Measurements from ENCODE around the gene COX20. TPM values are rescaled to one million over a fixed set of nuclear protein-coding genes. Genes with fewer than 3 reads are reported as not detected.

Gene COX20
- total RNA-seq, 1 experiment from 2014 or later, result 50.0 TPM

DNA sequence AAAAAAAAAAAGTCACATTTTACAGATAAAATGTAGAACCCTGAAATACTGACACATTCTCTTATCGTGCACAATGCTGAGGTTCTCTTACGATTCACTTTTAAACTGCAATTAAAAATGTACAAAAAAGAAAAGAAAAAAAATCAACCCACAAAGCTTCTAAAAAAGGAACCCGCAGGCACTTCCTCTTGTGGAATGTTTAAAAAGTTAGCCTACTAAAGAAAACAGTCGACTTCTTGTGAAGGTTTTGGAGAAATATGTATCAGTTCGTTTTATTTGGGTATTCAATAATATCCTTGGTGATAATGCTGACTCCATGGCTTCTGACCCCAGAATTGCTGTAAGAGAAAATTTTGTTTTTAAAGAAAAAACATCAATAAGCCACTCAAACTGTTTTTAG is 18.7 kb downstream of the COX20 start:
- peaks cover 67% of the 10 kb centered on the region for H4K20me1 ChIP-seq (ENCODE audit: low read length)
- intact Hi-C loops (cut with micrococcal nuclease), result no loop called here
- H3K9ac ChIP-seq (ENCODE audit: low read length), result no peak overlapping the region
- peaks cover 75% of the 10 kb centered on the region for H3K79me2 ChIP-seq (ENCODE audit: low read length)
- no peaks in the 10 kb centered on the region for H3K4me1 ChIP-seq (ENCODE audit: insufficient read depth, low read length)
- no peaks in the 10 kb centered on the region for H3K9me3 ChIP-seq (ENCODE audit: low read length)
- no peak overlapping the region for H3K4me2 ChIP-seq (ENCODE audit: low read length)
- no peak for TF ChIP-seq EZH2phosphoT487 (IDR thresholded peaks at IDR 0.05; ENCODE audit: borderline replicate concordance, low read length)
- TF ChIP-seq, protein P1, sequence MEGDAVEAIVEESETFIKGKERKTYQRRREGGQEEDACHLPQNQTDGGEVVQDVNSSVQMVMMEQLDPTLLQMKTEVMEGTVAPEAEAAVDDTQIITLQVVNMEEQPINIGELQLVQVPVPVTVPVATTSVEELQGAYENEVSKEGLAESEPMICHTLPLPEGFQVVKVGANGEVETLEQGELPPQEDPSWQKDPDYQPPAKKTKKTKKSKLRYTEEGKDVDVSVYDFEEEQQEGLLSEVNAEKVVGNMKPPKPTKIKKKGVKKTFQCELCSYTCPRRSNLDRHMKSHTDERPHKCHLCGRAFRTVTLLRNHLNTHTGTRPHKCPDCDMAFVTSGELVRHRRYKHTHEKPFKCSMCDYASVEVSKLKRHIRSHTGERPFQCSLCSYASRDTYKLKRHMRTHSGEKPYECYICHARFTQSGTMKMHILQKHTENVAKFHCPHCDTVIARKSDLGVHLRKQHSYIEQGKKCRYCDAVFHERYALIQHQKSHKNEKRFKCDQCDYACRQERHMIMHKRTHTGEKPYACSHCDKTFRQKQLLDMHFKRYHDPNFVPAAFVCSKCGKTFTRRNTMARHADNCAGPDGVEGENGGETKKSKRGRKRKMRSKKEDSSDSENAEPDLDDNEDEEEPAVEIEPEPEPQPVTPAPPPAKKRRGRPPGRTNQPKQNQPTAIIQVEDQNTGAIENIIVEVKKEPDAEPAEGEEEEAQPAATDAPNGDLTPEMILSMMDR (conservative IDR thresholded peaks at IDR 0.05; ENCODE audit: low read depth, low read length), result no peak
- TF ChIP-seq EZH2 (IDR thresholded peaks at IDR 0.05; ENCODE audit: low read length, unreplicated experiment), result no peak
- CTCF ChIA-PET, result no interaction called here
- DNase-seq (no peak), ATAC-seq (no peak)
- POLR2A ChIA-PET (ENCODE audit: unreplicated experiment), result no interaction called here
- H3K27ac ChIP-seq (ENCODE audit: low read length), result no peak overlapping the region
- no peak overlapping the region for H2AFZ ChIP-seq (ENCODE audit: low read length)
- H3K27me3 ChIP-seq (ENCODE audit: low read length), result no peaks in the 10 kb centered on the region
- H3K9me2 ChIP-seq (replicated peaks; ENCODE audit: low read length), result no peaks in the 10 kb centered on the region
- H3K36me3 ChIP-seq (ENCODE audit: low read depth, low read length), result peaks cover 98% of the 10 kb centered on the region
- H3F3A ChIP-seq (ENCODE audit: low read length, unreplicated experiment), result peaks cover 13% of the 10 kb centered on the region
- BruUV-seq (replicated peaks), result no TSS peak
- H3K4me3 ChIP-seq (ENCODE audit: low read length), result no peak overlapping the region

DNA sequence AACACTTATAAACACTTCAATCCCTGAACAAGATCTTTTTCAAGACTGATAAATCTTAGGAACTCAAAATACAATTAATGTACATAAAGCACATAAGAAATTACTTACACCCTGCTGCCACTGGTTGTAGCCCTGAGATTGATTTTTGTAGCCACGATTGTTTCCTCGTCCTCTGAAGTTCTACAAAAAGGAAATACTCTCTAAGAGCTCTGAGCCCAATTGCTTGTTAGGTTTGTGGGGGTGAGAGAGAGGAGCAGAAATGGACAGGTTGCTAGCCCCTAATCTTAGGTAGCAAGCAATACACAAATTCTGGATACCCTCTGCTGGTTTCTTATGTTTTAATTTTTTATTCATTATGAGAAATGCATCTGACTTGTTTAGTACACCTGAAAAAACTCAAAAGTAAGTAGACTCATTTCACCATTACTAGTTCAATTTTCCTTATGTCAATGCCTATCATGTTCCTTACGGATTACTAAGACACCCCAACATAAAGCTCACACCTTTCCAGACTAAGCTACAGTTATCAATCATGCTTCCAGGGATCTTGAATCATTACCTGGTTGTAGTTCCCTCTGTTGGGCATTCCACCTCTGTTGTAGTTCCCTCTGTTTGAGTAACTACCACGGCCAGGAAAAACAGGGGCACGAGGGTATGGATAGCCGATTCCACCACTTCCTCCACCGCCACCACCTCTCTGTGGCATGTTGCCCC is 19.6 kb downstream of the COX20 start:
- ATAC-seq (no peak), DNase-seq (no peak)
- Histone ChIP-seq H3K27me3 (ENCODE audit: low read length) (no peaks in the 10 kb centered on the region), H3K9ac (ENCODE audit: low read length) (no peak overlapping the region), H3K4me1 (ENCODE audit: insufficient read depth, low read length) (peaks cover 1% of the 10 kb centered on the region), H3K4me3 (ENCODE audit: low read length) (no peak overlapping the region), H3K27ac (ENCODE audit: low read length) (no peak overlapping the region), H3K9me2 (replicated peaks; ENCODE audit: low read length) (no peaks in the 10 kb centered on the region), H4K20me1 (ENCODE audit: low read length) (peaks cover 76% of the 10 kb centered on the region), H3K9me3 (ENCODE audit: low read length) (no peaks in the 10 kb centered on the region), H2AFZ (ENCODE audit: low read length) (no peak overlapping the region), H3K4me2 (ENCODE audit: low read length) (no peak overlapping the region), H3K36me3 (ENCODE audit: low read depth, low read length) (peaks cover 98% of the 10 kb centered on the region), H3F3A (ENCODE audit: low read length, unreplicated experiment) (peaks cover 13% of the 10 kb centered on the region), H3K79me2 (ENCODE audit: low read length) (peaks cover 84% of the 10 kb centered on the region)
- TF ChIP-seq, protein P1 (conservative IDR thresholded peaks at IDR 0.05; ENCODE audit: low read depth, low read length), result no peak
- no peak for TF ChIP-seq EZH2 (IDR thresholded peaks at IDR 0.05; ENCODE audit: low read length, unreplicated experiment)
- no peak for TF ChIP-seq EZH2phosphoT487 (IDR thresholded peaks at IDR 0.05; ENCODE audit: borderline replicate concordance, low read length)
- BruUV-seq (replicated peaks), result no TSS peak
- POLR2A ChIA-PET (ENCODE audit: unreplicated experiment), result no interaction called here
- intact Hi-C loops (cut with micrococcal nuclease), result no loop called here
- CTCF ChIA-PET, result no interaction called here

DNA sequence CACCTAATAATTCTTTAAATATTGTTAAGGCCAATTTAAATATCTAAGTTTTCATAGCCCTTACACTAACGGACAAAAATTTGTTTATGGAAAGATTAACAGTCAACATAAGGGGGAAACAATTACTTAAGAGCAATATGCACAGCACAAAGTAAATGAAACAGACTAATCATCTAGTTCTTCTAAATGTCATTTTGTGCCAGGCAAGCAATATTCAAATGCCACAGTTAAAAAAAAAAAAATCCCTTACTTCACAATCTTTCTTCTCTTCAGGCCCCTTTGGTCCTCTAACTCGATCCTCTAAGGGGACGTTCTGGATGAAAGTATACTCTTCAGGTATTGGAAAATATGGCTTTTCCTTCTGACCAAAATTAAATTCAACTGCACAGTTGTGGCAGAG is 22.3 kb downstream of the COX20 start:
- Histone ChIP-seq H3K36me3 (ENCODE audit: low read depth, low read length) (peaks cover 99% of the 10 kb centered on the region), H3K27ac (ENCODE audit: low read length) (no peak overlapping the region), H3K4me3 (ENCODE audit: low read length) (no peak overlapping the region), H4K20me1 (ENCODE audit: low read length) (peaks cover 84% of the 10 kb centered on the region), H3F3A (ENCODE audit: low read length, unreplicated experiment) (peaks cover 9% of the 10 kb centered on the region), H3K4me2 (ENCODE audit: low read length) (no peak overlapping the region), H3K9me2 (replicated peaks; ENCODE audit: low read length) (no peaks in the 10 kb centered on the region), H3K27me3 (ENCODE audit: low read length) (no peaks in the 10 kb centered on the region), H2AFZ (ENCODE audit: low read length) (no peak overlapping the region), H3K9ac (ENCODE audit: low read length) (no peak overlapping the region), H3K4me1 (ENCODE audit: insufficient read depth, low read length) (peaks cover 18% of the 10 kb centered on the region), H3K79me2 (ENCODE audit: low read length) (peaks cover 97% of the 10 kb centered on the region), H3K9me3 (ENCODE audit: low read length) (no peaks in the 10 kb centered on the region)
- ChIA-PET POLR2A (ENCODE audit: unreplicated experiment) (no interaction called here), CTCF (no interaction called here)
- TF ChIP-seq EZH2phosphoT487 (IDR thresholded peaks at IDR 0.05; ENCODE audit: borderline replicate concordance, low read length) (no peak), EZH2 (IDR thresholded peaks at IDR 0.05; ENCODE audit: low read length, unreplicated experiment) (no peak)
- TF ChIP-seq, protein P1 (conservative IDR thresholded peaks at IDR 0.05; ENCODE audit: low read depth, low read length), result no peak
- BruUV-seq (replicated peaks), result no TSS peak
- intact Hi-C loops (cut with micrococcal nuclease), result no loop called here
- no peak for DNase-seq
- no peak for ATAC-seq

Measured in PC-3 (cell line).